ENCODE measurements around the gene AXDND1. TPM values are rescaled to one million over a fixed set of nuclear protein-coding genes. Genes with fewer than 3 reads are reported as not detected.
"Not testable (repeated sequence)": the region's sequence is repeated elsewhere in the genome, so short reads cannot be mapped to it uniquely, and the experiment has no call there.

The AXDND1 gene
- total RNA-seq, 1 donor from 2014 or later = not detected

DNA sequence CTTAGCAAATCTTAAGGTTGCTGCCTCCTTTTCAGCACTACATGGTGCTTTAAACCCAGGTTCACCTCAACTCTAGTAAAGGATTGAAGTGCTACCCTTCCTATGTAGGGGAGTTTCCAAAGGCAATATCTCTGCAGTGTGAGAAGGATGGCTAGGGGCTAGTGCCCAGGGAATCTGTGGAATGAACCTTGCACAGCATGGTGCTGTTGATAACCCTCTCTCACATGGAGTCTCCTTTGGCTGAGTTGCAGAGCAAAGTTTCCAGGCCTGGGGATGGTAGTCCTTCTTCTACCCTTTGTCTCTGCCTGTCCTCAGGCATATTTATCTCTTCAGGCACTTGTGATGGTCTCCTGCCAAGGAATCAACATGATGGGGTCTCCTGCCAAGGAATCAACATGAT lies 59.4 kb downstream of the AXDND1 start:
- Histone ChIP-seq H3K27me3 (no peaks in the 10 kb centered on the region), H3K4me1 (no peaks in the 10 kb centered on the region), H3K27ac (no peak overlapping the region), H3K36me3 (no peaks in the 10 kb centered on the region), H3K9me3 (peaks cover 9% of the 10 kb centered on the region), H3K4me3 (no peak overlapping the region)
- TF ChIP-seq, protein P1, sequence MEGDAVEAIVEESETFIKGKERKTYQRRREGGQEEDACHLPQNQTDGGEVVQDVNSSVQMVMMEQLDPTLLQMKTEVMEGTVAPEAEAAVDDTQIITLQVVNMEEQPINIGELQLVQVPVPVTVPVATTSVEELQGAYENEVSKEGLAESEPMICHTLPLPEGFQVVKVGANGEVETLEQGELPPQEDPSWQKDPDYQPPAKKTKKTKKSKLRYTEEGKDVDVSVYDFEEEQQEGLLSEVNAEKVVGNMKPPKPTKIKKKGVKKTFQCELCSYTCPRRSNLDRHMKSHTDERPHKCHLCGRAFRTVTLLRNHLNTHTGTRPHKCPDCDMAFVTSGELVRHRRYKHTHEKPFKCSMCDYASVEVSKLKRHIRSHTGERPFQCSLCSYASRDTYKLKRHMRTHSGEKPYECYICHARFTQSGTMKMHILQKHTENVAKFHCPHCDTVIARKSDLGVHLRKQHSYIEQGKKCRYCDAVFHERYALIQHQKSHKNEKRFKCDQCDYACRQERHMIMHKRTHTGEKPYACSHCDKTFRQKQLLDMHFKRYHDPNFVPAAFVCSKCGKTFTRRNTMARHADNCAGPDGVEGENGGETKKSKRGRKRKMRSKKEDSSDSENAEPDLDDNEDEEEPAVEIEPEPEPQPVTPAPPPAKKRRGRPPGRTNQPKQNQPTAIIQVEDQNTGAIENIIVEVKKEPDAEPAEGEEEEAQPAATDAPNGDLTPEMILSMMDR (IDR thresholded peaks at IDR 0.05) = no peak
- TF ChIP-seq POLR2A (IDR thresholded peaks at IDR 0.05) = no peak
- TF ChIP-seq POLR2AphosphoS5 (IDR thresholded peaks at IDR 0.05; ENCODE audit: insufficient read depth in 1 of 2, low read depth in 1 of 2) = no peak
- intact Hi-C loops (cut with DNase I) = no loop called here
- no peak for DNase-seq (ENCODE audit: extremely low spot score in 2 of 2)

DNA sequence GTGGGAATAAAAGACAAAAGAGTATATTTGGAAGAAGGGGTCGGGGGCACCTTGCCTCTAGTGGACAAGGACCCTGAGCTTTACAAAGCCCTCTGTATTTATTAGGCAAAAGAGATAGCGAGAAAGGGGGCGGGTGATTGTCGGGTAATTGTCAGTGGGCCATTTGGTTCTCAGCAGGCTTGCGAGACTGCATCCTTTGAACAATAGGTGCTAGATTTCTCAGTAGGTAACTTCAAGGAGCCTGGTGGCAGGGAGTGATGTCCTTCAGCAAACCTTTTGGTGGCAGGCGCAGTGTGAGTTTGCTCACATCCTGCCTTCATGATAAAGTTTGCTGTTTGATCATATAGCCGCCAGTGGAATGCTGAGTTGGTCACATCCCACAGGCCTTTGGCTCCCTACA lies 71.4 kb downstream of the AXDND1 start:
- no peaks in the 10 kb centered on the region for H3K36me3 ChIP-seq
- H3K27ac ChIP-seq = no peak overlapping the region
- intact Hi-C loops (cut with DNase I) = no loop called here
- DNase-seq (ENCODE audit: extremely low spot score in 2 of 2) = no peak
- H3K4me3 ChIP-seq = no peak overlapping the region
- no peaks in the 10 kb centered on the region for H3K4me1 ChIP-seq
- TF ChIP-seq POLR2A (IDR thresholded peaks at IDR 0.05) = no peak
- TF ChIP-seq, protein P1 (IDR thresholded peaks at IDR 0.05) = no peak
- TF ChIP-seq POLR2AphosphoS5 (IDR thresholded peaks at IDR 0.05; ENCODE audit: insufficient read depth in 1 of 2, low read depth in 1 of 2) = no peak
- H3K9me3 ChIP-seq = no peaks in the 10 kb centered on the region
- no peaks in the 10 kb centered on the region for H3K27me3 ChIP-seq

DNA sequence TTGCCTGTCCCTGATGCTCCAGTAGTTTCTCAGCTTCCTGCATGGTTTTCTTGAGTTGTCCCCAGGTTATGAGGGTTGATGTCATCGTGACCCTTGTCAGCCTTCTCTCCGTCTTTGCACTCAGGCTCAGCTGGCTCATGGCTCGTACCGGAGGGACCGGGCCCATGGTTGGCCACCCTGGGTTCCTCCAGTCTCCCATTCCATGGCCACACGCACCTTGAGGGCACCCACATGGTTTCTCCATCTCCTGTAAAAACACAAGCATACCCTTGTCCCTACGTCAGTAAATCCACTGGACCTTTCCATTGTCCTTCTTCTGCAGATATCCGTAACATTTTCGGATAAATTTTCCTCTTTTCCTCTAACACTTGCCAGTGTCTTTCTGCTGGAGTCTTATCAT lies 73.9 kb downstream of the AXDND1 start:
- H3K4me3 ChIP-seq; DNase-seq (ENCODE audit: extremely low spot score in 2 of 2); H3K36me3 ChIP-seq; intact Hi-C loops (cut with DNase I); H3K27me3 ChIP-seq; H3K9me3 ChIP-seq; H3K4me1 ChIP-seq; H3K27ac ChIP-seq: not testable (repeated sequence)

- not testable (repeated sequence) for H3K9me3 ChIP-seq
Observed at GRCh38 chr1:179440301-179440700, 74.5 kb downstream of the AXDND1 start.

GRCh38 chr1:179440971-179441370 lies 75.2 kb downstream of the AXDND1 start:
- Histone ChIP-seq H3K27ac (no peak overlapping the region), H3K9me3 (no peaks in the 10 kb centered on the region), H3K27me3 (no peaks in the 10 kb centered on the region), H3K4me3 (no peak overlapping the region), H3K36me3 (no peaks in the 10 kb centered on the region), H3K4me1 (no peaks in the 10 kb centered on the region)
- TF ChIP-seq POLR2A (IDR thresholded peaks at IDR 0.05) = no peak
- TF ChIP-seq POLR2AphosphoS5 (IDR thresholded peaks at IDR 0.05; ENCODE audit: insufficient read depth in 1 of 2, low read depth in 1 of 2) = no peak
- TF ChIP-seq, protein P1 (IDR thresholded peaks at IDR 0.05) = no peak
- intact Hi-C loops (cut with DNase I) = no loop called here
- DNase-seq (ENCODE audit: extremely low spot score in 2 of 2) = no peak

More at GRCh38 chr1:179440301-179440700, 74.5 kb downstream of the AXDND1 start:
- H3K27me3 ChIP-seq; H3K4me1 ChIP-seq; intact Hi-C loops (cut with DNase I); H3K27ac ChIP-seq; H3K36me3 ChIP-seq; H3K4me3 ChIP-seq; DNase-seq (ENCODE audit: extremely low spot score in 2 of 2): not testable (repeated sequence)

GRCh38 chr1:179441501-179441900 lies 75.7 kb downstream of the AXDND1 start:
- no peak for DNase-seq (ENCODE audit: extremely low spot score in 2 of 2)
- Histone ChIP-seq H3K27me3 (no peaks in the 10 kb centered on the region), H3K4me1 (no peaks in the 10 kb centered on the region), H3K36me3 (no peaks in the 10 kb centered on the region), H3K4me3 (no peak overlapping the region), H3K27ac (no peak overlapping the region), H3K9me3 (no peaks in the 10 kb centered on the region)
- TF ChIP-seq, protein P1 (IDR thresholded peaks at IDR 0.05) = no peak
- no peak for TF ChIP-seq POLR2AphosphoS5 (IDR thresholded peaks at IDR 0.05; ENCODE audit: insufficient read depth in 1 of 2, low read depth in 1 of 2)
- TF ChIP-seq POLR2A (IDR thresholded peaks at IDR 0.05) = no peak
- intact Hi-C loops (cut with DNase I) = no loop called here

DNA sequence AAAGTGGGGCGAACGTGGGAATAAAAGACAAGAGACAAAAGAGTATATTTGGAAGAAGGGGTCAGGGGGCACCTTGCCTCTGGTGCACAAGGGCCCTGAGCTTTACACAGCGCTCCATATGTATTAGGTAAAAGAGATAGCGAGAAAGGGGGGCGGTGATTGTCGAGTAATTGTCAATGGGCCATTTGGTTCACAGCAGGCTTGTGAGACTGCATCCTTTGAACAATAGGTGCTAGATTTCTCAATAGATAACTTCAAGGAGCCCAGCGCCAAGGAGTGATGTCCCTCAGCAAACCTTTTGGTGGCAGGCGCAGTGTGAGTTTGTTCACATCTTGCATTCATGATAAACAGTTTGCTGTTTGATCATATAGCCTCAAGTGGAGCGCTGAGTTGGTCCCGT lies 77.1 kb downstream of the AXDND1 start:
- H3K36me3 ChIP-seq; H3K9me3 ChIP-seq; H3K27ac ChIP-seq; H3K27me3 ChIP-seq; H3K4me3 ChIP-seq; DNase-seq (ENCODE audit: extremely low spot score in 2 of 2); intact Hi-C loops (cut with DNase I); H3K4me1 ChIP-seq: not testable (repeated sequence)

Measured in vagina (tissue), 2 donors.